ENCODE results near the gene PRR29.

The PRR29 gene

GRCh38 chr17:64009571-64010402, 11.6 kb downstream of the PRR29 start:
- H3K27me3 ChIP-seq (ENCODE audit: control insufficient read depth, low read length) = no peaks in the 10 kb centered on the region
- 0 out of 2 replicates have a peak, but pooled peaks cover 4% of the 10 kb centered on the region for H4K20me1 ChIP-seq (ENCODE audit: control insufficient read depth, insufficient read depth, low read depth, low read length)
- H3K9me3 ChIP-seq (ENCODE audit: control insufficient read depth, insufficient read depth, low read length) = no peaks in the 10 kb centered on the region
- H3K36me3 ChIP-seq (ENCODE audit: control insufficient read depth, low read length) = peaks cover 3% of the 10 kb centered on the region; the same call in 1 of the 2 replicates
- no peaks in the 10 kb centered on the region for H3K9me2 ChIP-seq (replicated peaks; ENCODE audit: control insufficient read depth, low read length)
- H3F3A ChIP-seq (ENCODE audit: control insufficient read depth, insufficient read depth) = no peaks in the 10 kb centered on the region
- TF ChIP-seq CTCF (IDR thresholded peaks at IDR 0.05; ENCODE audit: low read depth, low read length, poor library complexity, severe bottlenecking) (no peak), EZH2phosphoT487 (IDR thresholded peaks at IDR 0.05; ENCODE audit: borderline replicate concordance, low read length) (no peak)
- H3K4me3 ChIP-seq (ENCODE audit: low read length) = no peak overlapping the region
- H3K4me2 ChIP-seq (ENCODE audit: low read length) = no peak overlapping the region
- peaks cover 18% of the 10 kb centered on the region for H3K79me2 ChIP-seq (ENCODE audit: control insufficient read depth, low read length)
- H3K27ac ChIP-seq (ENCODE audit: low read depth, low read length) = no peak overlapping the region
- H3K4me1 ChIP-seq (ENCODE audit: control insufficient read depth, low read length) = peaks cover 15% of the 10 kb centered on the region

GRCh38 chr17:64015447-64015846, 17.3 kb downstream of the PRR29 start:
- no peak overlapping the region for H3K4me3 ChIP-seq (ENCODE audit: low read length)
- H3K27ac ChIP-seq (ENCODE audit: low read depth, low read length) = no peak overlapping the region
- H3K36me3 ChIP-seq (ENCODE audit: control insufficient read depth, low read length) = no peaks in the 10 kb centered on the region
- peaks cover 19% of the 10 kb centered on the region for H3F3A ChIP-seq (ENCODE audit: control insufficient read depth, insufficient read depth)
- H3K4me1 ChIP-seq (ENCODE audit: control insufficient read depth, low read length) = peaks cover 62% of the 10 kb centered on the region
- H3K9me2 ChIP-seq (replicated peaks; ENCODE audit: control insufficient read depth, low read length) = no peaks in the 10 kb centered on the region
- 0 out of 2 replicates have a peak overlapping the region, but pooled peaks have one; percentile 14 for H3K4me2 ChIP-seq (ENCODE audit: low read length)
- H3K79me2 ChIP-seq (ENCODE audit: control insufficient read depth, low read length) = peaks cover 58% of the 10 kb centered on the region
- 0 out of 2 replicates have a peak, but pooled peaks cover 4% of the 10 kb centered on the region for H4K20me1 ChIP-seq (ENCODE audit: control insufficient read depth, insufficient read depth, low read depth, low read length)
- H3K9me3 ChIP-seq (ENCODE audit: control insufficient read depth, insufficient read depth, low read length) = no peaks in the 10 kb centered on the region
- no peaks in the 10 kb centered on the region for H3K27me3 ChIP-seq (ENCODE audit: control insufficient read depth, low read length)
- TF ChIP-seq CTCF (IDR thresholded peaks at IDR 0.05; ENCODE audit: low read depth, low read length, poor library complexity, severe bottlenecking) (no peak), EZH2phosphoT487 (IDR thresholded peaks at IDR 0.05; ENCODE audit: borderline replicate concordance, low read length) (no peak)

GRCh38 chr17:64016231-64016784, 18.2 kb downstream of the PRR29 start:
- H3K4me3 ChIP-seq (ENCODE audit: low read length) = peak overlapping the region; percentile 44
- peaks cover 70% of the 10 kb centered on the region for H3K4me1 ChIP-seq (ENCODE audit: control insufficient read depth, low read length)
- H4K20me1 ChIP-seq (ENCODE audit: control insufficient read depth, insufficient read depth, low read depth, low read length) = 0 out of 2 replicates have a peak, but pooled peaks cover 4% of the 10 kb centered on the region
- no peaks in the 10 kb centered on the region for H3K36me3 ChIP-seq (ENCODE audit: control insufficient read depth, low read length)
- H3K27ac ChIP-seq (ENCODE audit: low read depth, low read length) = no peak overlapping the region
- H3K9me2 ChIP-seq (replicated peaks; ENCODE audit: control insufficient read depth, low read length) = no peaks in the 10 kb centered on the region
- H3K79me2 ChIP-seq (ENCODE audit: control insufficient read depth, low read length) = peaks cover 58% of the 10 kb centered on the region
- no peaks in the 10 kb centered on the region for H3K9me3 ChIP-seq (ENCODE audit: control insufficient read depth, insufficient read depth, low read length)
- TF ChIP-seq EZH2phosphoT487 (IDR thresholded peaks at IDR 0.05; ENCODE audit: borderline replicate concordance, low read length) (no peak), CTCF (IDR thresholded peaks at IDR 0.05; ENCODE audit: low read depth, low read length, poor library complexity, severe bottlenecking) (peak; percentile 36)
- H3K4me2 ChIP-seq (ENCODE audit: low read length) = peak overlapping the region; percentile 77
- H3F3A ChIP-seq (ENCODE audit: control insufficient read depth, insufficient read depth) = peaks cover 19% of the 10 kb centered on the region
- H3K27me3 ChIP-seq (ENCODE audit: control insufficient read depth, low read length) = no peaks in the 10 kb centered on the region
